Peyer's patch (tissue), 4 donors: ENCODE data around the gene COLEC12.

Source experiments
- CTCF ChIP-seq, 6 experiments: fragments of 450-650 bp in 4 of 6; fragments of 200-600 bp in 2 of 6; sonication (generic) in 1 of 6; IDR thresholded peaks; one replicate each; pipeline ENCODE4 v1.5.1; 2017 to 2019; ENCODE audit warnings: antibody characterized with exemption in 6 of 6, mild to moderate bottlenecking in 3 of 6, moderate library complexity in 1 of 6
- POLR2A ChIP-seq, 2 donors: fragments of 450-650 bp; IDR thresholded peaks; one replicate each; pipeline ENCODE4 v1.5.1; 2017; ENCODE audit warnings: antibody characterized with exemption in 2 of 2, mild to moderate bottlenecking in 2 of 2, moderate library complexity in 2 of 2

GRCh38 chr18:424071-424661 lies 76.3 kb downstream of the COLEC12 start:
- TF ChIP-seq CTCF (IDR thresholded peaks at IDR 0.05) (no peak), POLR2A (IDR thresholded peaks at IDR 0.05) (no peak)
